K562 (cell line): ENCODE measurements around the gene SIK3. TPM values are rescaled to one million over a fixed set of nuclear protein-coding genes. Genes with fewer than 3 reads are reported as not detected.

Experiments used
- CBX5 ChIP-seq: IDR thresholded peaks from 2 replicates; pipeline ENCODE4 v1.6.1; 2014; ENCODE audit warnings: low read depth, borderline replicate concordance
- GATAD2B ChIP-seq: fragments of 450-650 bp; IDR thresholded peaks from 2 replicates; pipeline ENCODE4 v1.6.1; 2017; ENCODE audit warnings: mild to moderate bottlenecking, borderline replicate concordance
- GTF2E2 ChIP-seq: fragments of 200-800 bp; sonication (Bioruptor generic); IDR thresholded peaks from 2 replicates; pipeline ENCODE4 v1.6.1; 2016; ENCODE audit warnings: missing genetic modification characterization, missing compliant biosample characterization
- MEIS2 ChIP-seq: fragments of 450-650 bp; IDR thresholded peaks from 2 replicates; pipeline ENCODE4 v1.6.1; 2014; ENCODE audit warnings: mild to moderate bottlenecking; ENCODE audit not compliant: partially characterized antibody
- NONO ChIP-seq, 2 experiments: fragments of 200-400 bp in 1 of 2; fragments of 450-650 bp in 1 of 2; formaldehyde crosslinking in 1 of 2; IDR thresholded peaks; 2 replicates each; pipeline ENCODE4 v1.6.1; 2017; ENCODE audit warnings: low read depth in 2 of 2, mild to moderate bottlenecking in 2 of 2, moderate library complexity in 2 of 2, low read length in 1 of 2
- RBFOX2 ChIP-seq: fragments of 200-400 bp; formaldehyde crosslinking; IDR thresholded peaks from 2 replicates; pipeline ENCODE4 v1.6.1; 2017; ENCODE audit warnings: low read depth, mild to moderate bottlenecking, low read length, moderate library complexity
- SMARCA5 ChIP-seq: fragments of 450-650 bp; IDR thresholded peaks from 2 replicates; pipeline ENCODE4 v1.6.1; 2016
- SUPT5H ChIP-seq: fragments of 450-650 bp; IDR thresholded peaks from 2 replicates; pipeline ENCODE4 v1.6.1; 2016
- XRCC3 ChIP-seq: fragments of 450-650 bp; IDR thresholded peaks from 2 replicates; pipeline ENCODE4 v1.6.1; 2017; ENCODE audit warnings: mild to moderate bottlenecking, moderate library complexity
- ZFPM2 ChIP-seq: fragments of 250-450 bp; sonication (Bioruptor Pico); IDR thresholded peaks from 2 replicates; pipeline ENCODE4 v1.5.1; 2022; ENCODE audit warnings: mild to moderate bottlenecking
- ZNF253 ChIP-seq: fragments of 250-450 bp; sonication (Bioruptor Pico); conservative IDR thresholded peaks from 2 replicates; pipeline ENCODE4 v1.6.1; 2021; ENCODE audit warnings: mild to moderate bottlenecking
- ZNF76 ChIP-seq: fragments of 250-450 bp; sonication (Bioruptor Pico); IDR thresholded peaks from 2 replicates; pipeline ENCODE4 v1.4.0; 2020; ENCODE audit warnings: mild to moderate bottlenecking, moderate library complexity, borderline replicate concordance
- ZNF780A ChIP-seq: fragments of 250-450 bp; sonication (Bioruptor Pico); IDR thresholded peaks from 2 replicates; pipeline ENCODE4 v1.5.0; 2021; ENCODE audit warnings: mild to moderate bottlenecking
- polyA plus RNA-seq, 8 experiments: library from polyadenylated mRNA; depleted of rRNA in 4 of 8; stranded (reverse) in 5 of 8; unstranded in 3 of 8; fragments of >200 nt; fragmentation: Nextera tagmentation in 2 of 8; fragmentation: Illumina TruSeq in 1 of 8; extraction: Ambion mirVana in 2 of 8; extraction: Trizol in 1 of 8; gene quantifications; 2 replicates each; pipeline versions ENCODE4 v1.2.1 to v1.2.3, GENCODE V29; 2011 to 2014; ENCODE audit warnings: inconsistent platforms in 1 of 8, missing spikeins in 1 of 8
- total RNA-seq, 7 experiments: library from RNA; depleted of rRNA in 6 of 7; stranded (reverse); fragments of >200 nt in 6 of 7; fragmentation: Illumina TruSeq in 2 of 7; extraction: Trizol in 2 of 7; gene quantifications; 2 replicates each; pipeline versions ENCODE4 v1.2.1 to v1.2.3, GENCODE V29; 2011 to 2021; ENCODE audit warnings: low replicate concordance in 1 of 7
- TF ChIP-seq, protein P1 (sequence below): fragments of 250-450 bp; sonication (Bioruptor Pico); IDR thresholded peaks from 2 replicates; pipeline ENCODE4 v1.5.0; 2021
- TF ChIP-seq, protein P2 (sequence below), 2 experiments: fragments of 450-650 bp in 1 of 2; sonication (generic) in 1 of 2; formaldehyde crosslinking in 1 of 2; IDR thresholded peaks in 1 of 2; conservative IDR thresholded peaks in 1 of 2; 2 replicates each; pipeline versions ENCODE4 v1.6.1 to v1.8.1; 2016 to 2023; ENCODE audit warnings: mild to moderate bottlenecking in 2 of 2, moderate library complexity in 2 of 2, inconsistent platforms in 1 of 2, missing genetic modification reagents in 1 of 2
- TF ChIP-seq, protein P3 (sequence below), 2 experiments: fragments of 450-650 bp in 1 of 2; sonication (generic) in 1 of 2; formaldehyde crosslinking in 1 of 2; IDR thresholded peaks; 2 replicates each; pipeline versions ENCODE4 v1.7.1 to v1.9.0; 2016 to 2022; ENCODE audit warnings: inconsistent platforms in 1 of 2, mild to moderate bottlenecking in 1 of 2, missing genetic modification reagents in 1 of 2

Gene SIK3
- total and polyA plus RNA-seq, 9 of the 15 experiments (the other 6 are each of a cell fraction or from before 2014, with no cell fraction given) = 1.6 to 21.6 (median 8.0) TPM

DNA sequence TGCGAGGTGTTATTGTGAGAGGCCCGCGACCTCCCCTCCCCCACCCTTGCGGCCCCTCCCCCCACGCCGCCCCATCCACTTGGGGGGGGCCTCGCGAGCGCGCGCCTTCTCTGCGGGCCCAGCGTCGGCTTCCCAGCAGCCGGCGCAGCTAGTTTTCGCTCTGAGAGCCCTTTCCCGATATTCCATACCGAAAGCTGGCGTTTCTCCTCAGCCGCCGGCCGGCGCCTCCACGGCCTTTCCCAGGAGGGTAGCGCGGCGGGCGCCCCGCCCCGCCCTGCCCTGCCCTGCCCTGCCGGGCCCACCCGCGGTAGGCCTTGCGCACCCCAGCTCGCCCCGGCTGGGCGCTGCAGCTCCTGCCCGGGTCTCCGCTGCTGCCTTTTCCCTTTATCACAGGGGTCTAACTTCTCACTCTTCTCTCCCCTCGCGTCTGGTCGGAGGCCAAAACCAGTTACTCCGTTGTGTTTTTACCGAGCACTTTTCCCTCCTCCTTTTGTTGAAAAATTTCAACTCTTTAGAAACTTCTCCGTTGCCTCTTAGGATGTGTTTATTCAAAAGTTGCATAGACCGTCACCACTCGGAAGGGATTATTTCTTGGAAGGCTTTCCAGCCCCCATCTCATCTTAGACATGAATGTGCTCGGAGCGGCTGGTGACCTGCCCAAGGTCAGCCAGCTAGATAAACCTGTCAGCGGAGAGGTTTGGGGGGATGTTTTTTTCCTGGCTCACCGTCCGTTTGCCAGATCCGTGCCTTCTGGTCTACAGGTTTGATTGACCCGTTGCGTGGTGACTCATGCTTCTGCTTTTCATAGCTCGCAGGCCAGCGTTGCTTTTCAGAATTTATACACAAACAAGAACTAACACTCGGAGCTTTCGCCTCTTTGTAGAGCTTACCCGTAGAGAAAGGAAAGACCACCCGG lies 46.5 kb upstream of the SIK3 start (continued):
- no peak for TF ChIP-seq CBX5
- TF ChIP-seq NONO (IDR thresholded peaks at IDR 0.05; ENCODE audit: low read depth in 2 of 2, low read length in 1 of 2) = no peak
- TF ChIP-seq SUPT5H = no peak
- TF ChIP-seq ZNF253 = no peak
- no peak for TF ChIP-seq XRCC3
- TF ChIP-seq, protein P1, sequence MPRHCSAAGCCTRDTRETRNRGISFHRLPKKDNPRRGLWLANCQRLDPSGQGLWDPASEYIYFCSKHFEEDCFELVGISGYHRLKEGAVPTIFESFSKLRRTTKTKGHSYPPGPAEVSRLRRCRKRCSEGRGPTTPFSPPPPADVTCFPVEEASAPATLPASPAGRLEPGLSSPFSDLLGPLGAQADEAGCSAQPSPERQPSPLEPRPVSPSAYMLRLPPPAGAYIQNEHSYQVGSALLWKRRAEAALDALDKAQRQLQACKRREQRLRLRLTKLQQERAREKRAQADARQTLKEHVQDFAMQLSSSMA (CRISPR knock-in tag) = no peak
- TF ChIP-seq ZNF780A (CRISPR knock-in tag) = no peak
- peak; percentile 67; the same call in 1 of the 2 replicates for TF ChIP-seq GTF2E2 (tag)
- TF ChIP-seq, protein P2, sequence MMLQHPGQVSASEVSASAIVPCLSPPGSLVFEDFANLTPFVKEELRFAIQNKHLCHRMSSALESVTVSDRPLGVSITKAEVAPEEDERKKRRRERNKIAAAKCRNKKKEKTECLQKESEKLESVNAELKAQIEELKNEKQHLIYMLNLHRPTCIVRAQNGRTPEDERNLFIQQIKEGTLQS (IDR thresholded peaks at IDR 0.05) = peak; percentile 93
- TF ChIP-seq, protein P2 (CRISPR knock-in tag; conservative IDR thresholded peaks at IDR 0.05) = peak; percentile 63; the same call in 1 of the 2 replicates
- no peak for TF ChIP-seq ZNF76
- no peak for TF ChIP-seq SMARCA5
- TF ChIP-seq ZFPM2 (CRISPR knock-in tag) = no peak
- peak; percentile 13 for TF ChIP-seq MEIS2
- peak; percentile 68 for TF ChIP-seq RBFOX2
- TF ChIP-seq, protein P3, sequence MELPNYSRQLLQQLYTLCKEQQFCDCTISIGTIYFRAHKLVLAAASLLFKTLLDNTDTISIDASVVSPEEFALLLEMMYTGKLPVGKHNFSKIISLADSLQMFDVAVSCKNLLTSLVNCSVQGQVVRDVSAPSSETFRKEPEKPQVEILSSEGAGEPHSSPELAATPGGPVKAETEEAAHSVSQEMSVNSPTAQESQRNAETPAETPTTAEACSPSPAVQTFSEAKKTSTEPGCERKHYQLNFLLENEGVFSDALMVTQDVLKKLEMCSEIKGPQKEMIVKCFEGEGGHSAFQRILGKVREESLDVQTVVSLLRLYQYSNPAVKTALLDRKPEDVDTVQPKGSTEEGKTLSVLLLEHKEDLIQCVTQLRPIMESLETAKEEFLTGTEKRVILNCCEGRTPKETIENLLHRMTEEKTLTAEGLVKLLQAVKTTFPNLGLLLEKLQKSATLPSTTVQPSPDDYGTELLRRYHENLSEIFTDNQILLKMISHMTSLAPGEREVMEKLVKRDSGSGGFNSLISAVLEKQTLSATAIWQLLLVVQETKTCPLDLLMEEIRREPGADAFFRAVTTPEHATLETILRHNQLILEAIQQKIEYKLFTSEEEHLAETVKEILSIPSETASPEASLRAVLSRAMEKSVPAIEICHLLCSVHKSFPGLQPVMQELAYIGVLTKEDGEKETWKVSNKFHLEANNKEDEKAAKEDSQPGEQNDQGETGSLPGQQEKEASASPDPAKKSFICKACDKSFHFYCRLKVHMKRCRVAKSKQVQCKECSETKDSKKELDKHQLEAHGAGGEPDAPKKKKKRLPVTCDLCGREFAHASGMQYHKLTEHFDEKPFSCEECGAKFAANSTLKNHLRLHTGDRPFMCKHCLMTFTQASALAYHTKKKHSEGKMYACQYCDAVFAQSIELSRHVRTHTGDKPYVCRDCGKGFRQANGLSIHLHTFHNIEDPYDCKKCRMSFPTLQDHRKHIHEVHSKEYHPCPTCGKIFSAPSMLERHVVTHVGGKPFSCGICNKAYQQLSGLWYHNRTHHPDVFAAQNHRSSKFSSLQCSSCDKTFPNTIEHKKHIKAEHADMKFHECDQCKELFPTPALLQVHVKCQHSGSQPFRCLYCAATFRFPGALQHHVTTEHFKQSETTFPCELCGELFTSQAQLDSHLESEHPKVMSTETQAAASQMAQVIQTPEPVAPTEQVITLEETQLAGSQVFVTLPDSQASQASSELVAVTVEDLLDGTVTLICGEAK (IDR thresholded peaks at IDR 0.05) = no peak
- TF ChIP-seq, protein P3 (CRISPR knock-in tag; IDR thresholded peaks at IDR 0.05) = no peak
- 0 out of 2 replicates have a peak, but pooled peaks have one; percentile 49 for TF ChIP-seq GATAD2B
